NB4 (cell line): ENCODE measurements around the gene LRP4.

ENCODE experiments used
- CTCF ChIP-seq: IDR thresholded peaks from one replicate; pipeline ENCODE4 v1.5.1; 2012; ENCODE audit warnings: low read depth, low read length
- POLR2A ChIP-seq: IDR thresholded peaks from 2 replicates; pipeline ENCODE4 v1.6.1; 2011; ENCODE audit warnings: mild to moderate bottlenecking; ENCODE audit not compliant: insufficient read length; ENCODE audit errors: extremely low read depth

- no peak for TF ChIP-seq POLR2A
- no peak for TF ChIP-seq CTCF
Measured at GRCh38 chr11:46967962-46968361, 49.6 kb upstream of the LRP4 start.
